ENCODE data around the gene CD99L2.

DNA sequence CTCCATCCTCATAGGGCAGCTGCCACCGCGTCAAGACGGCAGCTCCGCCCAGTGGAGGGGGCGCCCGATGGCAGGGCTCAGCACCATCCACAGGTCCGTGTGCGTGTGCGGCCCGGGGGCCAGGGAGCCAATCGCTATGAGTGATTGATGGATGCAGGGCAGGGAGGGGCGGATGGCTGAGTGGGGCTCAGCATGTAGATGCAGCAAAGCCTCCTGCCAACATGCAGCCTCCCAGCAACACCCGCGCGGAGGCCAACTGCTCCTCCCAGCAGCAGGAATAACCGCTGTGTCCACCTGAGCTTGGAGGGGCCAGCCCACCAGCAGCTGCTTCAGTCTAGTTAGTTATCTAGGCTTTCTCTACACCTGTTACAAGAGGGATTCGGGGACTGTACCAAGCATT is 127.8 kb downstream of the CD99L2 start:
- no peak for TF ChIP-seq EZH2 (IDR thresholded peaks at IDR 0.05; ENCODE audit: insufficient read depth, poor library complexity, severe bottlenecking)
- no peak for TF ChIP-seq EZH2phosphoT487 (IDR thresholded peaks at IDR 0.05; ENCODE audit: insufficient read depth, low read depth)

Measured in GM23248 (cell line).